Measurements from ENCODE around the gene OTOF. TPM values are rescaled to one million over a fixed set of nuclear protein-coding genes. Genes with fewer than 3 reads are reported as not detected.

OTOF gene
- polyA plus RNA-seq, 2 of the 4 experiments (the other 2 are of a cell fraction), result 0.05 to 0.22 TPM

DNA sequence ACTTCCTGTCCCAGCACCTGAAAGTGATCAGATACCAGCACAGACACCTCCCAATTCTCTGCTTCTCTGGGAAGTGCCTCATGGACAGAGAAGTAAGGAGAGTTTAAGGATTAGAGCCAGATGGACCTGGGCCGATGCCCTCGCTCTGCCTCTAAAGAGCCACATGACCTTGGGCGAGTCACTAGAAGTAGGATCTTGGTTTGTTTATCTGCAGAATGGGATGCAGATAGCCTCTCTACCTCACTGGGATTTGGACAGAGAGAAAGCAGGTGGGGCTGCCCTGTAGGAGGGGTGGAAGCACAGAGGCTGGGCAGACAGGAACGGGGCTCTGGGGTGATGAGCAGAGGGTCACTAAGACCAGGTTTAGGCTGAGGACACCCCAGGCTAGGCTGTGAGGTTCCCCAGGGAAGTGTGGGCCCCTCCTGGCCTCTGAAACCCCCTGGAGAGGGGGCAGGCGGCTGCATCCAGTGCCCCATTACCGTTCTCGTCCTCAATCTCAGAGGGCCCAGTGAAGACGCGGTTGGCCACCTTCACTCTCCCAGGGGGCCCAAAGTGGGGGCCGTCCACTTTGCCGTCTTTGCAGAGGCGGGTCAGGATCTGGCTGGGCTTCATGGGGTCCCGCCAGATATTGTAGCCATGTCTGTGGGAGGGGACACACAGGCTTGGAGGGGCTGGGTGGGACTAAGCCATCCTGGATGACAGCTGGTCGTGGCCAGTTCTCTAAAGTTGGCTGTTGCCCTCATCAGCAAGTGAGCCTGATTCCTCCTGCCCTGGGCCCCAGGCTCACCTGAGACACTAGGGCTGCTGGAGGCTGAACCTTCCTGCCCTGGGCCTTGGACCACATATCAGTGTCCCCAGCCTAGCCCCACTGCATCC is 13.3 kb downstream of the OTOF start:
- 87% methylated on average over 14 of the region's 14 CpGs for whole genome bisulfite sequencing (ENCODE audit: missing lambda C conversion rate)
- no peak overlapping the region for H3K4me3 ChIP-seq
- POLR2A ChIA-PET, result no interaction called here
- ATAC-seq (no peak), DNase-seq (ENCODE audit: low read depth in 1 of 2, low spot score in 1 of 2) (no peak), FAIRE-seq (no peak)
- H3K4me1 ChIP-seq, result peaks cover 18% of the 10 kb centered on the region
- 0 out of 6 replicates have a peak overlapping the region, but pooled peaks of 1 of the 2 experiments have one; percentile 1 for H3K27ac ChIP-seq
- H3K9me3 ChIP-seq, result no peaks in the 10 kb centered on the region
- H3K4me2 ChIP-seq, result no peak overlapping the region
- CTCF ChIA-PET, result no interaction called here
- TF ChIP-seq EP300 (IDR thresholded peaks at IDR 0.05), result no peak
- TF ChIP-seq RARB (CRISPR knock-in tag; IDR thresholded peaks at IDR 0.05), result no peak
- TF ChIP-seq, protein P1, sequence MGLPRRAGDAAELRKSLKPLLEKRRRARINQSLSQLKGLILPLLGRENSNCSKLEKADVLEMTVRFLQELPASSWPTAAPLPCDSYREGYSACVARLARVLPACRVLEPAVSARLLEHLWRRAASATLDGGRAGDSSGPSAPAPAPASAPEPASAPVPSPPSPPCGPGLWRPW (IDR thresholded peaks at IDR 0.05), result no peak

DNA sequence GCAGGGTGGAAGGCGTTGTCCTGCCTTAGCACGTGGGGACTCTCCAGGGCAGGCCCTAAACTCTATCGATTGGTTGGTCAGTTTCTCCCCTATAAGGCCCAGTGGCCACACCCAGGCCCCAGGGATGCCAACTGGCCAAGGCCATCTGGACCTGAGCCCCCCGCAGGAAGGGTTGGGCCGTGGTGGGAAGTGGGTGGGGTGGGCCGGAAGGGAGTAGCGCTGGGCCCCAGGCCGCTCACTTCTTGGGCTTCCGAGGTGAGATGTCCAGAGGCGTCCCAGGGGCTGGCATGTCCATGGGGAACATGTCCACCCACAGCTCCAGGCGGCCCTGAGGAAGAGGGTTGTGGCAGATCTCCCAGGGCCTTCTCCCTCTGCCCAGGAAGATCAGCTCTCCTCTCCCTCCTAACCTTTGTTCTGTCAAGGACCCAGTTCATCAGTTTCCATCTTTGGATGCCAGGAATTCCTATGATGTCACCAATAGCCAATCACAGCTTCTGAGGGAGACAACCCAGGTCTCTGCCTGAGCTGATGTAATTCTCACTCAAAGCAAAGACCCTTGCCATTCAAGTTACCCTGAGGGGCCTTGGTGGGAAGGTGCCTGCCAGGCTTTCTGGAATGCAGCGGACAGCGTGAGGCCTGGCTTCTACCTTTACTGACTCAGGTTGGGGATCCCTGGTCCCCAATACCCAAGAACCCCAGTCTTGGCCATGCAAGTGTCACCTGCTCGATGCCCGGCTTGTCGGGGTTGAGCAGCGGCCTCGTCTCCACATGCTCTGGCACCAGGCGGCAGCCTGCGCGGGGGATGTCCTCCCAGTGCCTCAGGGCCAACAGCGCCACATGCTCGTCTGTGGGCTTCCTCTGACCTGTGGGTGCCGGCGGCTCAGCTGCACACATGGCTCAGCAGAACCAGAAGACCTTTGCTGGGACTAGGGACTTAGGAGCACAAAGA is 14.4 kb downstream of the OTOF start:
- TF ChIP-seq NPAS2 (CRISPR knock-in tag; IDR thresholded peaks at IDR 0.05; ENCODE audit: borderline replicate concordance) (no peak), NR3C1 (IDR thresholded peaks at IDR 0.05) (no peak), ZSCAN20 (CRISPR knock-in tag; IDR thresholded peaks at IDR 0.05) (no peak), EHF (CRISPR knock-in tag; IDR thresholded peaks at IDR 0.05) (no peak), RARB (CRISPR knock-in tag; IDR thresholded peaks at IDR 0.05) (no peak), PHF8 (IDR thresholded peaks at IDR 0.05; ENCODE audit: borderline replicate concordance, low read depth) (no peak), RFX5 (IDR thresholded peaks at IDR 0.05) (no peak), EHMT2 (IDR thresholded peaks at IDR 0.05; ENCODE audit: low read depth) (no peak), HOXB13 (CRISPR knock-in tag; IDR thresholded peaks at IDR 0.05; ENCODE audit: low read depth) (no peak), TP53 (CRISPR knock-in tag; IDR thresholded peaks at IDR 0.05) (no peak), HDAC2 (IDR thresholded peaks at IDR 0.05) (no peak), EP300 (IDR thresholded peaks at IDR 0.05) (no peak)
- TF ChIP-seq, protein P2, sequence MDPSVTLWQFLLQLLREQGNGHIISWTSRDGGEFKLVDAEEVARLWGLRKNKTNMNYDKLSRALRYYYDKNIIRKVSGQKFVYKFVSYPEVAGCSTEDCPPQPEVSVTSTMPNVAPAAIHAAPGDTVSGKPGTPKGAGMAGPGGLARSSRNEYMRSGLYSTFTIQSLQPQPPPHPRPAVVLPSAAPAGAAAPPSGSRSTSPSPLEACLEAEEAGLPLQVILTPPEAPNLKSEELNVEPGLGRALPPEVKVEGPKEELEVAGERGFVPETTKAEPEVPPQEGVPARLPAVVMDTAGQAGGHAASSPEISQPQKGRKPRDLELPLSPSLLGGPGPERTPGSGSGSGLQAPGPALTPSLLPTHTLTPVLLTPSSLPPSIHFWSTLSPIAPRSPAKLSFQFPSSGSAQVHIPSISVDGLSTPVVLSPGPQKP (IDR thresholded peaks at IDR 0.05; ENCODE audit: low read depth, low read length), result no peak
- TF ChIP-seq, protein P3, sequence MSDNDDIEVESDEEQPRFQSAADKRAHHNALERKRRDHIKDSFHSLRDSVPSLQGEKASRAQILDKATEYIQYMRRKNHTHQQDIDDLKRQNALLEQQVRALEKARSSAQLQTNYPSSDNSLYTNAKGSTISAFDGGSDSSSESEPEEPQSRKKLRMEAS (IDR thresholded peaks at IDR 0.05), result no peak
- TF ChIP-seq, protein P4, sequence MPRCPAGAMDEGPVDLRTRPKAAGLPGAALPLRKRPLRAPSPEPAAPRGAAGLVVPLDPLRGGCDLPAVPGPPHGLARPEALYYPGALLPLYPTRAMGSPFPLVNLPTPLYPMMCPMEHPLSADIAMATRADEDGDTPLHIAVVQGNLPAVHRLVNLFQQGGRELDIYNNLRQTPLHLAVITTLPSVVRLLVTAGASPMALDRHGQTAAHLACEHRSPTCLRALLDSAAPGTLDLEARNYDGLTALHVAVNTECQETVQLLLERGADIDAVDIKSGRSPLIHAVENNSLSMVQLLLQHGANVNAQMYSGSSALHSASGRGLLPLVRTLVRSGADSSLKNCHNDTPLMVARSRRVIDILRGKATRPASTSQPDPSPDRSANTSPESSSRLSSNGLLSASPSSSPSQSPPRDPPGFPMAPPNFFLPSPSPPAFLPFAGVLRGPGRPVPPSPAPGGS (IDR thresholded peaks at IDR 0.05), result no peak
- TF ChIP-seq, protein P5, sequence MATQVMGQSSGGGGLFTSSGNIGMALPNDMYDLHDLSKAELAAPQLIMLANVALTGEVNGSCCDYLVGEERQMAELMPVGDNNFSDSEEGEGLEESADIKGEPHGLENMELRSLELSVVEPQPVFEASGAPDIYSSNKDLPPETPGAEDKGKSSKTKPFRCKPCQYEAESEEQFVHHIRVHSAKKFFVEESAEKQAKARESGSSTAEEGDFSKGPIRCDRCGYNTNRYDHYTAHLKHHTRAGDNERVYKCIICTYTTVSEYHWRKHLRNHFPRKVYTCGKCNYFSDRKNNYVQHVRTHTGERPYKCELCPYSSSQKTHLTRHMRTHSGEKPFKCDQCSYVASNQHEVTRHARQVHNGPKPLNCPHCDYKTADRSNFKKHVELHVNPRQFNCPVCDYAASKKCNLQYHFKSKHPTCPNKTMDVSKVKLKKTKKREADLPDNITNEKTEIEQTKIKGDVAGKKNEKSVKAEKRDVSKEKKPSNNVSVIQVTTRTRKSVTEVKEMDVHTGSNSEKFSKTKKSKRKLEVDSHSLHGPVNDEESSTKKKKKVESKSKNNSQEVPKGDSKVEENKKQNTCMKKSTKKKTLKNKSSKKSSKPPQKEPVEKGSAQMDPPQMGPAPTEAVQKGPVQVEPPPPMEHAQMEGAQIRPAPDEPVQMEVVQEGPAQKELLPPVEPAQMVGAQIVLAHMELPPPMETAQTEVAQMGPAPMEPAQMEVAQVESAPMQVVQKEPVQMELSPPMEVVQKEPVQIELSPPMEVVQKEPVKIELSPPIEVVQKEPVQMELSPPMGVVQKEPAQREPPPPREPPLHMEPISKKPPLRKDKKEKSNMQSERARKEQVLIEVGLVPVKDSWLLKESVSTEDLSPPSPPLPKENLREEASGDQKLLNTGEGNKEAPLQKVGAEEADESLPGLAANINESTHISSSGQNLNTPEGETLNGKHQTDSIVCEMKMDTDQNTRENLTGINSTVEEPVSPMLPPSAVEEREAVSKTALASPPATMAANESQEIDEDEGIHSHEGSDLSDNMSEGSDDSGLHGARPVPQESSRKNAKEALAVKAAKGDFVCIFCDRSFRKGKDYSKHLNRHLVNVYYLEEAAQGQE (IDR thresholded peaks at IDR 0.05), result no peak
- Histone ChIP-seq H3K4me2 (no peak overlapping the region), H3K4me3 (no peak overlapping the region), H3K27ac (peak overlapping the region in 1 of 2 experiments; percentile 67; a peak in 3 of 6 replicates), H3K4me1 (peaks cover 18% of the 10 kb centered on the region), H3K9me3 (no peaks in the 10 kb centered on the region)
- no peak for FAIRE-seq
- peak in 1 of 2 experiments; percentile 4; a peak in 2 of 6 replicates for ATAC-seq
- WGBS (ENCODE audit: missing lambda C conversion rate), result 89% methylated on average over 18 of the region's 25 CpGs
- POLR2A ChIA-PET, result no interaction called here
- DNase-seq (ENCODE audit: low read depth in 1 of 2, low spot score in 1 of 2), result no peak
- CTCF ChIA-PET, result interaction anchor here (1.4 to 1.6 kb wide), 3 partner anchors 13 to 24 kb away, joined by 3 to 6 read pairs (median 4); no protein-coding TSS in a partner anchor

Measured in A549 (cell line).